PC-3 (cell line): ENCODE measurements around the gene IL11RA. TPM values are rescaled to one million over a fixed set of nuclear protein-coding genes. Genes with fewer than 3 reads are reported as not detected.

ENCODE experiments used
- ATAC-seq: fragments of 200-7000 bp; cut with Tn5 transposase; 2 replicates; pipeline ENCODE4 v1.9.1; 2020; ENCODE audit warnings: mild to moderate bottlenecking, moderate library complexity
- BruUV-seq: library from RNA; stranded (reverse); fragments of 400-500 nt; replicated peaks from 2 replicates; lab custom pipeline; 2021; lab: Mats Ljungman, UMichigan
- CTCF ChIA-PET: fragments of 300-600 bp; sonication (Branson Sonifier 250); formaldehyde crosslinking; loops from one replicate; lab custom pipeline; 2022; ENCODE audit warnings: antibody characterized with exemption; lab: Charles Lee
- POLR2A ChIA-PET: fragments of 300-600 bp; sonication (Branson Sonifier 250); formaldehyde crosslinking; loops from one replicate; lab custom pipeline; 2022; ENCODE audit warnings: antibody characterized with exemption; ENCODE audit not compliant: unreplicated experiment; lab: Charles Lee
- DNase-seq: peaks from one replicate; pipeline ENCODE4 v3.0.0-alpha.2; 2015
- H2AFZ ChIP-seq: fragments of 300-600 bp; sonication (generic); 2 replicates; pipeline ENCODE4 v1.6.0; 2016; ENCODE audit warnings: antibody characterized with exemption, low read length
- H3F3A ChIP-seq: fragments of 300-600 bp; sonication (generic); one replicate; pipeline ENCODE4 v1.6.0; 2017; ENCODE audit warnings: antibody characterized with exemption, low read length, control low read depth, mild to moderate bottlenecking; ENCODE audit not compliant: unreplicated experiment
- H3K27ac ChIP-seq: fragments of 300-600 bp; sonication (generic); 2 replicates; pipeline ENCODE4 v1.5.1; 2016; ENCODE audit warnings: mild to moderate bottlenecking, low read length
- H3K27me3 ChIP-seq: fragments of 300-600 bp; sonication (generic); 2 replicates; pipeline ENCODE4 v1.6.1; 2016; ENCODE audit warnings: low read length, mixed read lengths
- H3K36me3 ChIP-seq: fragments of 300-600 bp; sonication (generic); 2 replicates; pipeline ENCODE4 v1.6.1; 2016; ENCODE audit warnings: low read depth, mixed run types, low read length, mixed read lengths
- H3K4me1 ChIP-seq: fragments of 300-600 bp; sonication (generic); 2 replicates; pipeline ENCODE4 v1.5.1; 2016; ENCODE audit warnings: low read length; ENCODE audit not compliant: insufficient read depth
- H3K4me2 ChIP-seq: fragments of 300-600 bp; sonication (generic); 2 replicates; pipeline ENCODE4 v1.6.0; 2016; ENCODE audit warnings: low read length
- H3K4me3 ChIP-seq: fragments of 300-600 bp; sonication (generic); 2 replicates; pipeline ENCODE4 v1.5.1; 2016; ENCODE audit warnings: mild to moderate bottlenecking, low read length, mixed read lengths
- H3K79me2 ChIP-seq: fragments of 300-600 bp; sonication (generic); 2 replicates; pipeline ENCODE4 v1.6.1; 2017; ENCODE audit warnings: low read length, mixed read lengths
- H3K9ac ChIP-seq: fragments of 300-600 bp; sonication (generic); 2 replicates; pipeline ENCODE4 v1.6.0; 2016; ENCODE audit warnings: mild to moderate bottlenecking, low read length
- H3K9me2 ChIP-seq: fragments of 300-600 bp; sonication (generic); replicated peaks from 2 replicates; pipeline ENCODE4 v1.6.1; 2016; ENCODE audit warnings: mixed run types, low read length, mixed read lengths
- H3K9me3 ChIP-seq: fragments of 300-600 bp; sonication (generic); 2 replicates; pipeline ENCODE4 v1.6.1; 2016; ENCODE audit warnings: low read length, mixed read lengths
- H4K20me1 ChIP-seq: fragments of 300-600 bp; sonication (generic); 2 replicates; pipeline ENCODE4 v1.6.1; 2016; ENCODE audit warnings: low read length, mixed read lengths
- EZH2 ChIP-seq: fragments of 300-600 bp; sonication (generic); IDR thresholded peaks from one replicate; pipeline ENCODE4 v1.6.1; 2017; ENCODE audit warnings: antibody characterized with exemption, mild to moderate bottlenecking, low read length; ENCODE audit not compliant: unreplicated experiment
- EZH2phosphoT487 ChIP-seq: fragments of 300-600 bp; sonication (generic); IDR thresholded peaks from 2 replicates; pipeline ENCODE4 v1.6.1; 2018; ENCODE audit warnings: mild to moderate bottlenecking, antibody characterized with exemption, low read length, borderline replicate concordance
- intact Hi-C: fragments of 100-400 bp; cut with micrococcal nuclease; formaldehyde crosslinking; loops from 2 replicates; pipeline ENCODE4 v1.9.0; 2023
- total RNA-seq: library from RNA; depleted of rRNA; stranded (reverse); fragments of >200 nt; gene quantifications from 2 replicates; pipeline ENCODE4 v1.2.3, GENCODE V29; 2014
- TF ChIP-seq, protein P1 (sequence below): fragments of 300-600 bp; sonication (generic); conservative IDR thresholded peaks from 2 replicates; pipeline ENCODE4 v1.5.1; 2017; ENCODE audit warnings: antibody characterized with exemption, low read depth, mild to moderate bottlenecking, low read length

Gene IL11RA
- total RNA-seq, 1 experiment from 2014 or later, result 8.3 TPM

DNA sequence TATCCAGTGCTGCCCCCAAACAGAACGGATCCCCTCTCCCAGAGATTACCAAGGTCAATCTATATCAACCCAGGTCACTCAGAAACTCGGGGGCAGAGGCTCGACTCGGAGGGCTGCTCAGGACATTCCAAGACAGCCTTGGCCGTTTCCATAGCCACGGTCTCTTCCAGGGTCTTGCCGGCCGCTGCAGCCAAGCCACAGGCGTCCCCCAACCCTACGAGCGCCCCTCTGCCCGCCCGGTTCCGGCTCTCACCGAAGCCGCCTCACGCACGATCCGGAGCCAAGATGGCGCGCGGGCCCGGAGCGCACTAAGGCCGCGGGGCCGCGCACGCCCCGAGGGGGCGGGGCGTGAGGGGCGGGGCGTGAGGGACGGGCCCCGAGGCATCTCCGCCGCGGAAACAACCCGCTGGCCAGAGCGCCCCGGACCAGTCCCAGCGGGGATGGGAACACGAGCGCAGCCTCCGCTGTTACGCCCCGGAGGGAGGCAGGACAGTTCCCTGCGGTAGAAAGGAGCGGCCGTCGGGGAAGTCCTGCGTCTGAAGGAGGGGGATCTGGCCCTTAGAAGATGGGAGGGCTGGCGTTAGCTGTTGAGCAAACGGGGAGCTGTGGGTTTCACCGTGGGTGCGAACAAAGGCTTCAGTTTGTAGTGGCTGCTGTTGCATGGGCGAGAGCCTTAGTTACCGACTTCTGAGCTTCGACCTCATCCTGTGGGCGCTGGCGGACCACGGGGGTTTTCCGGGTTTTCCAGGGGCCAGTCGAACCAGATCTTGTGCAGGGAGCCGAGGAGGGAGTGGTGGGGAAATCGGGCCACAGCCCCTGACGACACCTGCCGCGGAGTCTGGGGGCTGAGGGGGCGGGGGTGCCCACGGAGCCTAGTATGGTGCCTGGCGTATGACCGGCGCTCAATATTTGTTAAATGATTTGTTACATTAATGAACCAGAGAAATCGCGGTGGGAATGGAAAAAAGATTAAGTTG lies 39.9 kb upstream of the IL11RA start, which contains the start of gene RPP25L:
Gene RPP25L (minus strand): TSS at position 287 of the 977 bp plus-strand sequence. CDS start 801 bp downstream, outside the sequence.
- DNase-seq (peak; percentile 86), ATAC-seq (peak; percentile 91)
- Histone ChIP-seq H3K36me3 (no peaks in the 10 kb centered on the region), H3K4me2 (peak within 1 kb of the TSS; percentile 96), H3K9ac (peak within 1 kb of the TSS; percentile 97), H4K20me1 (no peaks in the 10 kb centered on the region), H2AFZ (peak within 1 kb of the TSS; percentile 88), H3K9me3 (no peaks in the 10 kb centered on the region), H3F3A (no peaks in the 10 kb centered on the region), H3K4me1 (peaks cover 15% of the 10 kb centered on the region; the same call in 1 of the 2 replicates), H3K4me3 (peak within 1 kb of the TSS; percentile 87), H3K27ac (peak within 1 kb of the TSS; percentile 32; the same call in 1 of the 2 replicates), H3K79me2 (peaks cover 18% of the 10 kb centered on the region), H3K27me3 (no peaks in the 10 kb centered on the region), H3K9me2 (no peaks in the 10 kb centered on the region)
- intact Hi-C loops, result loop anchor here (1.0 kb wide), 1 partner anchor 8 kb away; the partner anchor contains the start of gene DCTN3
- TF ChIP-seq, protein P1, sequence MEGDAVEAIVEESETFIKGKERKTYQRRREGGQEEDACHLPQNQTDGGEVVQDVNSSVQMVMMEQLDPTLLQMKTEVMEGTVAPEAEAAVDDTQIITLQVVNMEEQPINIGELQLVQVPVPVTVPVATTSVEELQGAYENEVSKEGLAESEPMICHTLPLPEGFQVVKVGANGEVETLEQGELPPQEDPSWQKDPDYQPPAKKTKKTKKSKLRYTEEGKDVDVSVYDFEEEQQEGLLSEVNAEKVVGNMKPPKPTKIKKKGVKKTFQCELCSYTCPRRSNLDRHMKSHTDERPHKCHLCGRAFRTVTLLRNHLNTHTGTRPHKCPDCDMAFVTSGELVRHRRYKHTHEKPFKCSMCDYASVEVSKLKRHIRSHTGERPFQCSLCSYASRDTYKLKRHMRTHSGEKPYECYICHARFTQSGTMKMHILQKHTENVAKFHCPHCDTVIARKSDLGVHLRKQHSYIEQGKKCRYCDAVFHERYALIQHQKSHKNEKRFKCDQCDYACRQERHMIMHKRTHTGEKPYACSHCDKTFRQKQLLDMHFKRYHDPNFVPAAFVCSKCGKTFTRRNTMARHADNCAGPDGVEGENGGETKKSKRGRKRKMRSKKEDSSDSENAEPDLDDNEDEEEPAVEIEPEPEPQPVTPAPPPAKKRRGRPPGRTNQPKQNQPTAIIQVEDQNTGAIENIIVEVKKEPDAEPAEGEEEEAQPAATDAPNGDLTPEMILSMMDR, result no peak
- no peak for TF ChIP-seq EZH2
- ChIA-PET POLR2A (no interaction called here), CTCF (interaction anchor here (0.7 kb wide), 1 partner anchor 17 kb away, joined by 4 read pairs; the partner anchor contains the start of gene ARID3C)
- TSS peak; percentile 78 for BruUV-seq

DNA sequence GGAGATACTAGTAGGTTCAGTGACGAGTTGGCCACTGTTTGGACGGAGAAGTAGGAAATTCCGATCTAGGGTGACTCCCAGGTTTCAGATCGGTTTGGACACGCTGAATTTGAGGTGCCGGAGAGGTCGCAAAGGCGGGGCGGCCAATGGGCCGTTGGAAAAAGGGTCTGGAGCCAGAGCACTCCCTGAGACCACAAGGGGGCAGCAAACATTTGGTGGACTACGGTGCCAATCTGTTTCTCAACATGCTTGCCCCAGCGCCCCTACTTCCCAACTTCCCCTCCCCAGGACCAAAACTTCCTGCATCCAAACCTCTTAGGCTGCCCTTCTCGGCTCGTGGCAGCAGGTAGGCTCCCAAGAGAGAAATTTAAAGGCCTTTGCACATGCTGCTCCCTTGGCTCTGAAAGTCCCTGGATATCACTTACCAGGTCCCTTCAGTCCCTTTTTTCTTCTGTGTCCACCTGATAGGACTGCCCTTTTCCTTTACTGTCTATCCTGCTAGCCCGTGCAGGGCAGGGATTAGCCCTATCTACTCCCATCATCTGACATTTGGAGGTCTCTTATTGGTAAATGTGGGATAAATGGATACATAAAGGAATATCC lies 39.1 kb upstream of the IL11RA start:
- Histone ChIP-seq H3K4me2 (peak overlapping the region; percentile 96), H3K4me1 (peaks cover 15% of the 10 kb centered on the region; the same call in 1 of the 2 replicates), H3F3A (no peaks in the 10 kb centered on the region), H3K36me3 (no peaks in the 10 kb centered on the region), H3K9ac (peak overlapping the region; percentile 97), H3K27me3 (no peaks in the 10 kb centered on the region), H3K4me3 (peak overlapping the region; percentile 87), H3K9me3 (no peaks in the 10 kb centered on the region), H3K9me2 (no peaks in the 10 kb centered on the region), H4K20me1 (no peaks in the 10 kb centered on the region), H3K27ac (no peak overlapping the region), H3K79me2 (peaks cover 18% of the 10 kb centered on the region), H2AFZ (peak overlapping the region; percentile 88)
- ChIA-PET CTCF (interaction anchor here (0.7 kb wide), 1 partner anchor 16 kb away, joined by 4 read pairs; the partner anchor contains the start of gene ARID3C), POLR2A (no interaction called here)
- DNase-seq (peak; percentile 74), ATAC-seq (peak; percentile 70)
- no TSS peak for BruUV-seq
- no peak for TF ChIP-seq EZH2
- no peak for TF ChIP-seq EZH2phosphoT487
- TF ChIP-seq, protein P1, result peak; percentile 71
- intact Hi-C loops, result loop anchor here (1.0 kb wide), 2 partner anchors 7 to 21 kb away; partner anchors contain the start of gene DCTN3
